CD14-positive monocyte (primary cell): ENCODE measurements around the gene UBE2E1. TPM values are rescaled to one million over a fixed set of nuclear protein-coding genes. Genes with fewer than 3 reads are reported as not detected.

ENCODE experiments used
- DNase-seq, 3 donors: peaks; one replicate each; pipeline ENCODE4 v3.0.0-alpha.2; 2011 to 2022
- H2AFZ ChIP-seq: 2 replicates; pipeline ENCODE4 v1.6.0; 2012; ENCODE audit warnings: mild to moderate bottlenecking, low read depth, low read length, inconsistent platforms; ENCODE audit not compliant: insufficient read depth, poor library complexity, severe bottlenecking
- H3K27ac ChIP-seq, 2 donors: 1 replicate in 1 of 2; 2 replicates in 1 of 2; pipeline ENCODE4 v1.5.1; 2012 to 2013; ENCODE audit warnings: low read length in 2 of 2, control low read depth in 1 of 2, inconsistent platforms in 1 of 2, low read depth in 1 of 2, mild to moderate bottlenecking in 1 of 2
- H3K27me3 ChIP-seq, 2 donors: one replicate each; pipeline versions ENCODE4 v1.6.0 to v1.6.1; 2011 to 2013; ENCODE audit warnings: low read length in 2 of 2; ENCODE audit not compliant: control insufficient read depth in 2 of 2, insufficient read depth in 2 of 2
- H3K36me3 ChIP-seq, 2 donors: replicated peaks in 1 of 2; 1 replicate in 1 of 2; 2 replicates in 1 of 2; pipeline versions ENCODE4 v1.5.1 to v1.6.1; 2012 to 2013; ENCODE audit warnings: low read length in 2 of 2, control low read depth in 1 of 2, inconsistent platforms in 1 of 2, mild to moderate bottlenecking in 1 of 2; ENCODE audit not compliant: insufficient read depth in 2 of 2, control insufficient read depth in 1 of 2
- H3K4me1 ChIP-seq, 2 donors: 1 replicate in 1 of 2; 2 replicates in 1 of 2; pipeline versions ENCODE4 v1.5.1 to v1.6.1; 2012 to 2013; ENCODE audit warnings: low read length in 2 of 2, control low read depth in 1 of 2, inconsistent platforms in 1 of 2, mild to moderate bottlenecking in 1 of 2, moderate library complexity in 1 of 2; ENCODE audit not compliant: insufficient read depth in 2 of 2, control insufficient read depth in 1 of 2
- H3K4me2 ChIP-seq: replicated peaks from 2 replicates; pipeline ENCODE3; 2012; ENCODE audit warnings: low read length, moderate library complexity, mild to moderate bottlenecking; ENCODE audit not compliant: poor library complexity, severe bottlenecking; ENCODE audit errors: extremely low read depth
- H3K4me3 ChIP-seq, 3 experiments: fragments of 200-600 bp in 1 of 3; sonication (generic) in 1 of 3; replicated peaks in 1 of 3; 1 replicate in 2 of 3; 2 replicates in 1 of 3; pipeline ENCODE4 v1.5.1; 2011 to 2013; ENCODE audit warnings: low read length in 3 of 3, mild to moderate bottlenecking in 3 of 3, control low read depth in 2 of 3, low read depth in 2 of 3, inconsistent platforms in 1 of 3, moderate library complexity in 1 of 3
- H3K79me2 ChIP-seq: 2 replicates; pipeline ENCODE4 v1.6.0; 2012; ENCODE audit warnings: mild to moderate bottlenecking, control low read depth, inconsistent platforms, low read length, moderate library complexity; ENCODE audit not compliant: insufficient read depth
- H3K9ac ChIP-seq: 2 replicates; pipeline ENCODE4 v1.6.0; 2017; ENCODE audit warnings: low read length, mild to moderate bottlenecking; ENCODE audit not compliant: insufficient read depth, poor library complexity, severe bottlenecking
- H3K9me3 ChIP-seq, 2 donors: replicated peaks in 1 of 2; 1 replicate in 1 of 2; 2 replicates in 1 of 2; pipeline versions ENCODE4 v1.5.1 to v1.6.1; 2012 to 2013; ENCODE audit warnings: low read length in 2 of 2, control low read depth in 1 of 2; ENCODE audit not compliant: control insufficient read depth in 1 of 2, insufficient read depth in 1 of 2
- H4K20me1 ChIP-seq: 2 replicates; pipeline ENCODE4 v1.6.0; 2012; ENCODE audit warnings: mild to moderate bottlenecking, low read length, control low read depth, moderate library complexity; ENCODE audit not compliant: insufficient read depth
- H3K27ac Mint-ChIP-seq, 7 donors: one replicate each; pipeline ENCODE4 v1.8.0; 2020; ENCODE audit warnings: mild to moderate bottlenecking in 7 of 7, mixed read lengths in 7 of 7, moderate library complexity in 6 of 7, inconsistent platforms in 2 of 7
- H3K27me3 Mint-ChIP-seq, 3 donors: one replicate each; pipeline ENCODE4 v1.8.0; 2021 to 2022; ENCODE audit warnings: low read depth in 3 of 3, mild to moderate bottlenecking in 3 of 3, mixed read lengths in 3 of 3, moderate library complexity in 3 of 3, inconsistent platforms in 1 of 3
- H3K36me3 Mint-ChIP-seq, 2 donors: one replicate each; pipeline ENCODE4 v1.8.0; 2020; ENCODE audit warnings: mixed read lengths in 2 of 2, inconsistent platforms in 1 of 2, mild to moderate bottlenecking in 1 of 2
- H3K4me1 Mint-ChIP-seq: one replicate; pipeline ENCODE4 v1.8.0; 2020; ENCODE audit warnings: mild to moderate bottlenecking, mixed read lengths
- H3K4me3 Mint-ChIP-seq, 2 donors: one replicate each; pipeline ENCODE4 v1.8.0; 2020; ENCODE audit warnings: mild to moderate bottlenecking in 2 of 2, mixed read lengths in 2 of 2, moderate library complexity in 1 of 2
- H3K9me3 Mint-ChIP-seq, 7 donors: one replicate each; pipeline ENCODE4 v1.8.0; 2020 to 2022; ENCODE audit warnings: mixed read lengths in 7 of 7, mild to moderate bottlenecking in 6 of 7, moderate library complexity in 6 of 7, inconsistent platforms in 2 of 7
- CTCF ChIP-seq: fragments of 200-600 bp; IDR thresholded peaks from one replicate; pipeline ENCODE4 v1.8.0; 2022; ENCODE audit warnings: antibody characterized with exemption, mild to moderate bottlenecking
- WGBS: methylation state at CpG from one replicate; pipeline ENCODE4 v1.1.5; 2013; ENCODE audit warnings: missing lambda C conversion rate; ENCODE audit not compliant: insufficient coverage; 5-methylcytosine and 5-hydroxymethylcytosine counted together
- intact Hi-C, 2 donors: fragments of 100-400 bp; cut with micrococcal nuclease; formaldehyde crosslinking; loops; one replicate each; pipeline versions ENCODE4 v1.15.0 to v1.15.1; 2023
- polyA minus RNA-seq: library from RNA; depleted of rRNA, polyadenylated mRNA; stranded (reverse); fragments of >200 nt; gene quantifications from 2 replicates; pipeline ENCODE4 v1.2.3, GENCODE V29; 2012
- polyA plus RNA-seq, 3 donors: library from polyadenylated mRNA; depleted of rRNA in 1 of 3; unstranded in 2 of 3; stranded (reverse) in 1 of 3; fragments of 300-500 nt in 2 of 3; fragments of >200 nt in 1 of 3; fragmentation: Illumina TruSeq in 2 of 3; gene quantifications; 1 replicate in 2 of 3; 2 replicates in 1 of 3; pipeline ENCODE4 v1.2.3, GENCODE V29; 2012 to 2021
- total RNA-seq, 12 experiments: library from RNA in 1 of 12; stranded (reverse) in 1 of 12; fragments of 120-200 nt in 1 of 12; gene quantifications; one replicate each; pipeline ENCODE4 v1.2.4 and lab custom pipeline; 2013 to 2026; ENCODE audit warnings: mixed read lengths in 6 of 12, inconsistent platforms in 1 of 12

UBE2E1 gene
- 101 TPM for total RNA-seq (2013)
- polyA plus RNA-seq (10 to 100 TPM; 31.3 to 60.2 (median 34.6) TPM), polyA minus RNA-seq (25.9 and 44.7 TPM in 2 replicates), total RNA-seq (lab: John Stamatoyannopoulos, UW) (61.2 to 263 (median 99.2) reads per million in 11 experiments)

- DNase-seq = peak; percentile 78 to 86 (median 85)
- peak within 1 kb of the TSS; percentile 46 to 81 for H3K27ac ChIP-seq
- H3K9me3 ChIP-seq = no peaks in the 10 kb centered on the region
- peaks cover 5% of the 10 kb centered on the region in 3 donors for H3K27me3 Mint-ChIP-seq
- peaks cover 25 to 43% of the 10 kb centered on the region in 2 donors for H3K4me1 ChIP-seq
- H3K27me3 ChIP-seq = no peaks in the 10 kb centered on the region
- H3K27ac Mint-ChIP-seq = peak within 1 kb of the TSS; percentile 84 to 98 (median 93)
- H3K9ac ChIP-seq = peak within 1 kb of the TSS; percentile 89
- no peaks in the 10 kb centered on the region for H3K36me3 ChIP-seq
- H3K4me3 Mint-ChIP-seq = peak within 1 kb of the TSS; percentile 99 to 100
- peak within 1 kb of the TSS; percentile 81 for H2AFZ ChIP-seq
- H3K79me2 ChIP-seq = peaks cover 42% of the 10 kb centered on the region
- H3K4me3 ChIP-seq = peak within 1 kb of the TSS; percentile 59 to 88 (median 60)
- H3K4me1 Mint-ChIP-seq = peaks cover 40% of the 10 kb centered on the region
- under 1% methylated on average over 43 of the region's 82 CpGs for WGBS
- no peaks in the 10 kb centered on the region for H3K9me3 Mint-ChIP-seq
- H4K20me1 ChIP-seq = peaks cover 36% of the 10 kb centered on the region
- peaks cover 16 to 26% of the 10 kb centered on the region in 2 donors for H3K36me3 Mint-ChIP-seq
- H3K4me2 ChIP-seq = peak within 1 kb of the TSS; percentile 82
- intact Hi-C loops = loop anchor here (5.0 to 10.0 kb wide), 2 partner anchors 61 to 64 kb away; no protein-coding TSS in a partner anchor
- no peak for TF ChIP-seq CTCF
Measured at GRCh38 chr3:23805633-23806533, at the start of gene UBE2E1. Gene UBE2E1 (plus strand): TSS chr3:23805955. CDS start chr3:23807270, 1,315 bp downstream.

- no peak for TF ChIP-seq CTCF
- intact Hi-C loops = no loop called here
- Histone ChIP-seq H3K9ac (no peak overlapping the region), H4K20me1 (no peaks in the 10 kb centered on the region), H3K36me3 (no peaks in the 10 kb centered on the region), H3K4me2 (no peak overlapping the region), H3K4me1 (peaks cover under 1% of the 10 kb centered on the region in 2 donors), H3K27ac (no peak overlapping the region), H3K9me3 (no peaks in the 10 kb centered on the region), H3K79me2 (no peaks in the 10 kb centered on the region), H3K27me3 (no peaks in the 10 kb centered on the region), H3K4me3 (no peak overlapping the region), H2AFZ (no peak overlapping the region)
- Mint-ChIP-seq H3K9me3 (peaks cover 0 to 2% (median 0%) of the 10 kb centered on the region in 7 donors), H3K4me3 (no peak overlapping the region), H3K36me3 (no peaks in the 10 kb centered on the region), H3K27ac (peak overlapping the region in 1 of 7 donors; percentile 11), H3K27me3 (peaks cover 0 to 2% (median 2%) of the 10 kb centered on the region in 3 donors), H3K4me1 (peaks cover 11% of the 10 kb centered on the region)
- no peak for DNase-seq
- 94% methylated on average over 3 of the region's 3 CpGs for WGBS
Measured at GRCh38 chr3:23756206-23756840, 49.4 kb upstream of the UBE2E1 start.
